ENCODE measurements around the gene TSSC4. TPM values are rescaled to one million over a fixed set of nuclear protein-coding genes. Genes with fewer than 3 reads are reported as not detected.

The TSSC4 gene
- total RNA-seq, 1 donor from 2014 or later: 59.7 TPM

GRCh38 chr11:2358754-2359442 lies 41.7 kb upstream of the TSSC4 start:
- Mint-ChIP-seq H3K36me3 (ENCODE audit: low read depth) (no peaks in the 10 kb centered on the region), H3K9me3 (no peaks in the 10 kb centered on the region), H3K4me1 (peaks cover 12% of the 10 kb centered on the region), H3K27me3 (no peaks in the 10 kb centered on the region), H3K4me3 (peak overlapping the region; percentile 32), H3K27ac (peak overlapping the region; percentile 41)
- no peak for DNase-seq
- no peak for TF ChIP-seq CTCF (IDR thresholded peaks at IDR 0.05)
- intact Hi-C loops (cut with micrococcal nuclease): no loop called here
- CTCF ChIA-PET: no interaction called here
- peak; percentile 75 for ATAC-seq (ENCODE audit: low read depth)
- POLR2A ChIA-PET: interaction anchor here (0.6 to 1.6 kb wide), 2 partner anchors 18 to 1911 kb away, joined by 3 to 5 read pairs; partner anchors contain the start of gene CD81

GRCh38 chr11:2359557-2359956 lies 41.0 kb upstream of the TSSC4 start:
- TF ChIP-seq CTCF (IDR thresholded peaks at IDR 0.05): no peak
- ChIA-PET POLR2A (interaction anchor here (0.6 to 1.6 kb wide), 2 partner anchors 18 to 1912 kb away, joined by 3 to 5 read pairs; partner anchors contain the start of gene CD81), CTCF (no interaction called here)
- no peak overlapping the region for H3K4me3 Mint-ChIP-seq
- H3K27ac Mint-ChIP-seq: no peak overlapping the region
- H3K9me3 Mint-ChIP-seq: no peaks in the 10 kb centered on the region
- DNase-seq (no peak), ATAC-seq (ENCODE audit: low read depth) (no peak)
- H3K4me1 Mint-ChIP-seq: peaks cover 12% of the 10 kb centered on the region
- no peaks in the 10 kb centered on the region for H3K36me3 Mint-ChIP-seq (ENCODE audit: low read depth)
- H3K27me3 Mint-ChIP-seq: no peaks in the 10 kb centered on the region
- intact Hi-C loops (cut with micrococcal nuclease): no loop called here

GRCh38 chr11:2360081-2360642 lies 40.4 kb upstream of the TSSC4 start:
- no peaks in the 10 kb centered on the region for H3K27me3 Mint-ChIP-seq
- TF ChIP-seq CTCF (IDR thresholded peaks at IDR 0.05): no peak
- H3K4me3 Mint-ChIP-seq: no peak overlapping the region
- ChIA-PET POLR2A (interaction anchor here (1.6 kb wide), 1 partner anchor 17 kb away, joined by 5 read pairs; the partner anchor contains the start of gene CD81), CTCF (no interaction called here)
- no peak overlapping the region for H3K27ac Mint-ChIP-seq
- intact Hi-C loops (cut with micrococcal nuclease): no loop called here
- DNase-seq (no peak), ATAC-seq (ENCODE audit: low read depth) (no peak)
- H3K36me3 Mint-ChIP-seq (ENCODE audit: low read depth): no peaks in the 10 kb centered on the region
- no peaks in the 10 kb centered on the region for H3K9me3 Mint-ChIP-seq
- peaks cover 12% of the 10 kb centered on the region for H3K4me1 Mint-ChIP-seq

- Mint-ChIP-seq H3K36me3 (ENCODE audit: low read depth) (no peaks in the 10 kb centered on the region), H3K4me1 (peaks cover 12% of the 10 kb centered on the region), H3K27ac (no peak overlapping the region), H3K4me3 (no peak overlapping the region), H3K9me3 (no peaks in the 10 kb centered on the region), H3K27me3 (no peaks in the 10 kb centered on the region)
- ChIA-PET CTCF (interaction anchor here (1.1 kb wide), 1 partner anchor 56 kb away, joined by 3 read pairs; no protein-coding TSS in a partner anchor), POLR2A (no interaction called here)
- no peak for TF ChIP-seq CTCF (IDR thresholded peaks at IDR 0.05)
- ATAC-seq (ENCODE audit: low read depth) (no peak), DNase-seq (no peak)
- intact Hi-C loops (cut with micrococcal nuclease): no loop called here
Measured at GRCh38 chr11:2361565-2361964, 39.0 kb upstream of the TSSC4 start.

GRCh38 chr11:2362414-2362813 lies 38.1 kb upstream of the TSSC4 start:
- POLR2A ChIA-PET: interaction anchor here (0.5 kb wide), 1 partner anchor 244 kb away, joined by 3 read pairs; no protein-coding TSS in a partner anchor
- H3K9me3 Mint-ChIP-seq: no peaks in the 10 kb centered on the region
- no peak for TF ChIP-seq CTCF (IDR thresholded peaks at IDR 0.05)
- H3K36me3 Mint-ChIP-seq (ENCODE audit: low read depth): no peaks in the 10 kb centered on the region
- CTCF ChIA-PET: no interaction called here
- no peak overlapping the region for H3K27ac Mint-ChIP-seq
- ATAC-seq (ENCODE audit: low read depth): no peak
- peaks cover 12% of the 10 kb centered on the region for H3K4me1 Mint-ChIP-seq
- no peaks in the 10 kb centered on the region for H3K27me3 Mint-ChIP-seq
- intact Hi-C loops (cut with micrococcal nuclease): no loop called here
- DNase-seq: no peak
- H3K4me3 Mint-ChIP-seq: no peak overlapping the region

All from activated B cell treated with CpG ODN at 0.5 μM for 24 hours (primary cell).